ENCODE data around the gene FUT9.

DNA sequence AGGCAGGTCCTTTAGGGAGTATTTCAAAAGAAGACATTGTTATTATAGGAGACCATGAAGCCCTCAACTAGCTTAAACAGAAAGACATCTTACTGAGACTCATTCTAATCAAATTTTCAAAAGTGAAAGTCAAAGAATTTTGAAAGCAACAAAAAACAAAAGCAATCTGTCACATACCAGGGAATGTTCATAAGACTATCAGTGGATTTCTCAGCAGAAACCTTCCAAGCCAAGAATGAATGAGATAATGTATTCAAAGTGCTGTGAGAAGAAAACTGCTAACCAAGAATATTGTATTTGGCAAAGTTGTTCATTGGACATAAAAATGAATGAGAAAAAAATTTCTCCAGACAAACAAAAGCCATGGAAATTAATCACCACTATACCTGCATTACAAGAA lies 48.2 kb upstream of the FUT9 start:
- TF ChIP-seq NFRKB (IDR thresholded peaks at IDR 0.05) (no peak), ARNT (IDR thresholded peaks at IDR 0.05) (no peak), BHLHE40 (IDR thresholded peaks at IDR 0.05; ENCODE audit: borderline replicate concordance) (no peak)
